Smooth muscle cell (in vitro differentiated cells): ENCODE measurements around the gene B3GNT5. TPM values are rescaled to one million over a fixed set of nuclear protein-coding genes. Genes with fewer than 3 reads are reported as not detected.
A peak's percentile ranks its signal among the peaks of the same experiment; 100 is the strongest.

ENCODE experiments used
- DNase-seq: peaks from one replicate; lab custom pipeline; 2025; ENCODE audit not compliant: unreplicated experiment; lab: John Stamatoyannopoulos, UW
- H2AFZ ChIP-seq: fragments of 200-600 bp; sonication (generic); 2 replicates; pipeline ENCODE4 v1.6.0; 2016; ENCODE audit warnings: antibody characterized with exemption, low read depth, mild to moderate bottlenecking
- H3F3A ChIP-seq: fragments of 200-600 bp; sonication (generic); 2 replicates; pipeline ENCODE4 v1.6.0; 2017; ENCODE audit warnings: antibody characterized with exemption, low read depth
- H3K27ac ChIP-seq: fragments of 200-600 bp; sonication (generic); 2 replicates; pipeline ENCODE4 v1.5.1; 2016; ENCODE audit warnings: low read depth, mild to moderate bottlenecking
- H3K27me3 ChIP-seq: fragments of 200-600 bp; sonication (generic); 2 replicates; pipeline ENCODE4 v1.6.1; 2016; ENCODE audit warnings: low read depth, mild to moderate bottlenecking
- H3K36me3 ChIP-seq: fragments of 200-600 bp; sonication (generic); 2 replicates; pipeline ENCODE4 v1.5.1; 2016; ENCODE audit warnings: low read depth
- H3K4me1 ChIP-seq: fragments of 200-600 bp; sonication (generic); 2 replicates; pipeline ENCODE4 v1.5.1; 2016; ENCODE audit warnings: low read depth
- H3K4me2 ChIP-seq: fragments of 200-600 bp; sonication (generic); 2 replicates; pipeline ENCODE4 v1.6.0; 2016; ENCODE audit warnings: mild to moderate bottlenecking
- H3K4me3 ChIP-seq: fragments of 200-600 bp; sonication (generic); 2 replicates; pipeline ENCODE4 v1.5.1; 2016; ENCODE audit warnings: mild to moderate bottlenecking
- H3K79me2 ChIP-seq: fragments of 200-600 bp; sonication (generic); 2 replicates; pipeline ENCODE4 v1.6.0; 2016; ENCODE audit warnings: low read depth, mild to moderate bottlenecking
- H3K9ac ChIP-seq: fragments of 200-600 bp; sonication (generic); 2 replicates; pipeline ENCODE4 v1.6.0; 2016; ENCODE audit warnings: low read depth
- H3K9me3 ChIP-seq: fragments of 200-600 bp; sonication (generic); replicated peaks from 2 replicates; pipeline ENCODE4 v1.5.1; 2016; ENCODE audit warnings: low read depth
- H4K20me1 ChIP-seq: fragments of 200-600 bp; sonication (generic); 2 replicates; pipeline ENCODE4 v1.6.0; 2016; ENCODE audit warnings: low read depth
- CTCF ChIP-seq: fragments of 200-600 bp; sonication (generic); IDR thresholded peaks from 2 replicates; pipeline ENCODE4 v1.5.1; 2017; ENCODE audit warnings: borderline replicate concordance, mild to moderate bottlenecking, antibody characterized with exemption; ENCODE audit not compliant: insufficient read depth, poor library complexity, severe bottlenecking
- WGBS: methylation state at CpG from one replicate; pipeline ENCODE4 v1.1.7; 2016; ENCODE audit warnings: low lambda C conversion rate; 5-methylcytosine and 5-hydroxymethylcytosine counted together
- polyA plus RNA-seq: library from polyadenylated mRNA; unstranded; fragments of >200 nt; fragmentation: Nextera tagmentation; extraction: Ambion mirVana; gene quantifications from 2 replicates; pipeline ENCODE4 v1.2.1, GENCODE V29; 2016
- total RNA-seq: library from RNA; depleted of rRNA; stranded (reverse); fragments of >200 nt; gene quantifications from 2 replicates; pipeline ENCODE4 v1.2.3, GENCODE V29; 2014

B3GNT5 gene
- total and polyA plus RNA-seq, 2 experiments from 2014 or later, result 7.2 to 11.5 TPM

- peak overlapping the region; percentile 58 for H3K4me3 ChIP-seq
- peaks cover 6% of the 10 kb centered on the region for H3F3A ChIP-seq
- peak overlapping the region; percentile 88 for H3K4me2 ChIP-seq
- H3K4me1 ChIP-seq, result peaks cover 12% of the 10 kb centered on the region
- no peaks in the 10 kb centered on the region for H3K36me3 ChIP-seq
- H3K27me3 ChIP-seq, result no peaks in the 10 kb centered on the region
- DNase-seq, result peak; percentile 42
- H3K9me3 ChIP-seq, result no peaks in the 10 kb centered on the region
- WGBS, result 8% methylated on average over 48 of the region's 49 CpGs
- H3K79me2 ChIP-seq, result peaks cover 25% of the 10 kb centered on the region
- no peak for TF ChIP-seq CTCF
- H3K9ac ChIP-seq, result peak overlapping the region; percentile 73
- H4K20me1 ChIP-seq, result peaks cover 9% of the 10 kb centered on the region
- no peak overlapping the region for H3K27ac ChIP-seq
- peak overlapping the region; percentile 89 for H2AFZ ChIP-seq
These were observed 1.7 kb downstream of the B3GNT5 start for GRCh38 chr3:183254487-183255347.

- H3F3A ChIP-seq, result peaks cover 6% of the 10 kb centered on the region
- peak overlapping the region; percentile 88 for H3K4me2 ChIP-seq
- H3K4me3 ChIP-seq, result peak overlapping the region; percentile 58
- TF ChIP-seq CTCF, result no peak
- 47% methylated on average over 4 of the region's 4 CpGs for WGBS
- no peaks in the 10 kb centered on the region for H3K9me3 ChIP-seq
- H4K20me1 ChIP-seq, result peaks cover 9% of the 10 kb centered on the region
- H3K27ac ChIP-seq, result no peak overlapping the region
- no peaks in the 10 kb centered on the region for H3K36me3 ChIP-seq
- DNase-seq, result no peak
- H3K4me1 ChIP-seq, result peaks cover 12% of the 10 kb centered on the region
- no peaks in the 10 kb centered on the region for H3K27me3 ChIP-seq
- peaks cover 25% of the 10 kb centered on the region for H3K79me2 ChIP-seq
- H2AFZ ChIP-seq, result no peak overlapping the region
- H3K9ac ChIP-seq, result no peak overlapping the region
These were observed 2.3 kb downstream of the B3GNT5 start for GRCh38 chr3:183255348-183255730.

- Histone ChIP-seq H3K9me3 (no peaks in the 10 kb centered on the region), H3K4me3 (no peak overlapping the region), H3K79me2 (peaks cover 43% of the 10 kb centered on the region), H3K4me1 (peaks cover 25% of the 10 kb centered on the region), H3K36me3 (no peaks in the 10 kb centered on the region), H3F3A (peaks cover 9% of the 10 kb centered on the region), H3K27me3 (no peaks in the 10 kb centered on the region), H3K4me2 (no peak overlapping the region), H3K27ac (no peak overlapping the region), H2AFZ (no peak overlapping the region), H3K9ac (no peak overlapping the region), H4K20me1 (peaks cover 12% of the 10 kb centered on the region)
- 74% methylated on average over 3 of the region's 3 CpGs for WGBS
- no peak for TF ChIP-seq CTCF
- no peak for DNase-seq
These were observed 6.0 kb downstream of the B3GNT5 start for GRCh38 chr3:183259087-183259486.
